H1 (cell line): Measurements from ENCODE around the gene RHEB. TPM values are rescaled to one million over a fixed set of nuclear protein-coding genes. Genes with fewer than 3 reads are reported as not detected.

ENCODE experiments used
- CTCF ChIA-PET: fragments of 300-600 bp; sonication (Branson Sonifier 250); formaldehyde crosslinking; loops from one replicate; lab custom pipeline; 2021; ENCODE audit not compliant: partially characterized antibody; lab: Charles Lee
- POLR2A ChIA-PET: fragments of 300-600 bp; sonication (Branson Sonifier 250); formaldehyde crosslinking; loops from one replicate; lab custom pipeline; 2021; ENCODE audit warnings: inconsistent platforms; ENCODE audit not compliant: partially characterized antibody; lab: Charles Lee
- DNase-seq, 2 experiments: peaks; one replicate each; pipeline versions ENCODE4 v3.0.0 to v3.0.0-alpha.2; 2010 to 2022; ENCODE audit warnings: low spot score in 2 of 2, low read depth in 1 of 2, mixed read lengths in 1 of 2
- FAIRE-seq: peaks from 2 replicates; lab custom pipeline; 2011; peaks lifted over from hg19 to GRCh38; lab: Jason Lieb, UNC
- H2AFZ ChIP-seq: 2 replicates; pipeline ENCODE4 v1.8.1; 2012; ENCODE audit warnings: low read length, inconsistent platforms
- H2AK5ac ChIP-seq: 2 replicates; pipeline ENCODE4 v1.6.1; 2013; ENCODE audit warnings: low read depth, low read length
- H2BK120ac ChIP-seq: replicated peaks from 2 replicates; pipeline ENCODE3; 2013; ENCODE audit warnings: low read depth, low read length, inconsistent platforms
- H2BK12ac ChIP-seq: 2 replicates; pipeline ENCODE4 v1.6.1; 2013; ENCODE audit warnings: low read depth, low read length
- H2BK15ac ChIP-seq: 2 replicates; pipeline ENCODE4 v1.6.1; 2013; ENCODE audit warnings: low read length
- H2BK20ac ChIP-seq: 2 replicates; pipeline ENCODE4 v1.6.1; 2013; ENCODE audit warnings: low read length
- H2BK5ac ChIP-seq: 2 replicates; pipeline ENCODE4 v1.6.1; 2013; ENCODE audit warnings: low read depth, low read length
- H3K14ac ChIP-seq: 2 replicates; pipeline ENCODE4 v1.6.1; 2013; ENCODE audit warnings: inconsistent platforms; ENCODE audit not compliant: insufficient read length
- H3K18ac ChIP-seq: 2 replicates; pipeline ENCODE4 v1.6.1; 2013; ENCODE audit warnings: low read length; ENCODE audit errors: extremely low read depth
- H3K23ac ChIP-seq: 2 replicates; pipeline ENCODE4 v1.6.1; 2013; ENCODE audit warnings: inconsistent platforms; ENCODE audit not compliant: insufficient read length
- H3K23me2 ChIP-seq: 2 replicates; pipeline ENCODE4 v1.6.1; 2013; ENCODE audit warnings: low read depth, low read length
- H3K27ac ChIP-seq: 2 replicates; pipeline ENCODE4 v1.6.1; 2011; ENCODE audit warnings: low read depth, low read length, inconsistent platforms
- H3K27me3 ChIP-seq, 4 experiments: replicated peaks in 1 of 4; 1 replicate in 1 of 4; 2 replicates in 3 of 4; pipeline versions ENCODE4 v1.6.1 to v1.8.1; 2011 to 2013; ENCODE audit warnings: low read length in 3 of 4, mild to moderate bottlenecking in 3 of 4, inconsistent platforms in 2 of 4, mixed read lengths in 2 of 4, moderate library complexity in 1 of 4; ENCODE audit not compliant: control insufficient read depth in 3 of 4, insufficient read depth in 3 of 4; ENCODE audit errors: extremely low read depth in 1 of 4
- H3K36me3 ChIP-seq, 4 experiments: 2 replicates each; pipeline versions ENCODE4 v1.6.1 to v1.8.1; 2011 to 2013; ENCODE audit warnings: mild to moderate bottlenecking in 4 of 4, low read length in 3 of 4, moderate library complexity in 2 of 4, control low read depth in 1 of 4, inconsistent platforms in 1 of 4; ENCODE audit not compliant: insufficient read depth in 4 of 4, control insufficient read depth in 2 of 4
- H3K4ac ChIP-seq: replicated peaks from 2 replicates; pipeline ENCODE3; 2013; ENCODE audit warnings: low read length, low read depth, mixed read lengths, inconsistent platforms; ENCODE audit not compliant: insufficient read length
- H3K4me1 ChIP-seq, 4 experiments: replicated peaks in 1 of 4; 1 replicate in 1 of 4; 2 replicates in 3 of 4; pipeline versions ENCODE4 v1.6.1 to v1.8.1; 2011 to 2013; ENCODE audit warnings: low read length in 3 of 4, inconsistent platforms in 2 of 4, mixed read lengths in 1 of 4; ENCODE audit not compliant: insufficient read depth in 4 of 4, control insufficient read depth in 3 of 4
- H3K4me2 ChIP-seq, 2 experiments: 2 replicates each; pipeline versions ENCODE4 v1.6.1 to v1.8.1; 2011 to 2013; ENCODE audit warnings: low read depth in 2 of 2, low read length in 2 of 2, control low read depth in 1 of 2, inconsistent platforms in 1 of 2, mild to moderate bottlenecking in 1 of 2; ENCODE audit not compliant: insufficient read depth in 1 of 2
- H3K4me3 ChIP-seq, 4 experiments: fragments of 200-600, 300-600 bp in 1 of 4; sonication (generic), shearing (Covaris generic), sonication (Bioruptor Twin) in 1 of 4; 2 replicates each; pipeline versions ENCODE4 v1.5.1 to v1.8.1; 2011 to 2016; ENCODE audit warnings: low read length in 4 of 4, low read depth in 3 of 4, control low read depth in 2 of 4, inconsistent platforms in 2 of 4, mild to moderate bottlenecking in 2 of 4, mixed read lengths in 1 of 4, moderate library complexity in 1 of 4; ENCODE audit not compliant: insufficient read depth in 2 of 4; ENCODE audit errors: extremely low read depth in 1 of 4
- H3K56ac ChIP-seq: replicated peaks from 2 replicates; pipeline ENCODE3; 2013; ENCODE audit warnings: low read depth, mild to moderate bottlenecking, mixed read lengths, low read length, inconsistent platforms; ENCODE audit not compliant: insufficient read length
- H3K79me1 ChIP-seq: 2 replicates; pipeline ENCODE4 v1.6.1; 2013; ENCODE audit warnings: low read depth, low read length, control low read depth
- H3K79me2 ChIP-seq, 2 experiments: 2 replicates each; pipeline versions ENCODE4 v1.6.1 to v1.8.1; 2012 to 2013; ENCODE audit warnings: low read length in 2 of 2, mild to moderate bottlenecking in 2 of 2, inconsistent platforms in 1 of 2; ENCODE audit not compliant: insufficient read depth in 2 of 2, control insufficient read depth in 1 of 2
- H3K9ac ChIP-seq, 4 experiments: replicated peaks in 1 of 4; 1 replicate in 1 of 4; 2 replicates in 3 of 4; pipeline versions ENCODE4 v1.6.1 to v1.8.1; 2011 to 2013; ENCODE audit warnings: low read depth in 3 of 4, low read length in 3 of 4, control low read depth in 2 of 4, mild to moderate bottlenecking in 2 of 4, moderate library complexity in 2 of 4, inconsistent platforms in 1 of 4; ENCODE audit errors: extremely low read depth in 1 of 4
- H3K9me3 ChIP-seq, 2 experiments: 2 replicates each; pipeline versions ENCODE4 v1.6.1 to v1.8.1; 2012 to 2013; ENCODE audit warnings: mild to moderate bottlenecking in 2 of 2, moderate library complexity in 2 of 2, control low read depth in 1 of 2, inconsistent platforms in 1 of 2, low read depth in 1 of 2, low read length in 1 of 2, mixed read lengths in 1 of 2; ENCODE audit not compliant: insufficient read depth in 2 of 2
- H4K20me1 ChIP-seq, 2 experiments: replicated peaks in 1 of 2; 2 replicates each; pipeline versions ENCODE3 to v1.8.1; 2011 to 2013; ENCODE audit warnings: inconsistent platforms in 2 of 2, low read length in 2 of 2, mild to moderate bottlenecking in 1 of 2; ENCODE audit not compliant: insufficient read depth in 2 of 2, control insufficient read depth in 1 of 2
- H4K5ac ChIP-seq: 2 replicates; pipeline ENCODE4 v1.6.1; 2013; ENCODE audit warnings: low read length, low read depth, mixed read lengths, inconsistent platforms; ENCODE audit not compliant: insufficient read length
- H4K8ac ChIP-seq: 2 replicates; pipeline ENCODE4 v1.8.0; 2013; ENCODE audit warnings: mild to moderate bottlenecking, moderate library complexity, low read length, inconsistent platforms; ENCODE audit not compliant: insufficient read depth; ENCODE audit errors: extremely low read depth
- H4K91ac ChIP-seq: replicated peaks from 2 replicates; pipeline ENCODE3; 2013; ENCODE audit warnings: low read length, mixed read lengths, inconsistent platforms; ENCODE audit not compliant: insufficient read length
- CBX8 ChIP-seq: fragments of 300-800, 300-1000 bp; sonication (generic); IDR thresholded peaks from 2 replicates; pipeline ENCODE4 v1.7.1; 2016; ENCODE audit warnings: low read depth, low read length, borderline replicate concordance
- WGBS, 2 experiments: shearing (Covaris generic) in 1 of 2; methylation state at CpG; one replicate each; pipeline versions ENCODE4 v1.1.6 to v1.1.7; 2013 to 2015; ENCODE audit warnings: low lambda C conversion rate in 2 of 2, mixed read lengths in 2 of 2, inconsistent platforms in 1 of 2, low coverage in 1 of 2, missing lambda C conversion rate in 1 of 2; ENCODE audit not compliant: insufficient replicate concordance in 2 of 2, insufficient coverage in 1 of 2, insufficient read length in 1 of 2; ENCODE audit errors: extremely low coverage in 1 of 2, missing lambda C conversion rate in 1 of 2; 5-methylcytosine and 5-hydroxymethylcytosine counted together
- polyA plus RNA-seq, 7 experiments: library from polyadenylated mRNA; depleted of rRNA in 3 of 7; stranded (reverse) in 5 of 7; unstranded in 2 of 7; fragments of >200 nt in 5 of 7; fragments of 200-250 nt in 2 of 7; gene quantifications; 1 replicate in 5 of 7; 2 replicates in 1 of 7; 4 replicates in 1 of 7; pipeline versions ENCODE4 v1.2.1 to v1.2.3, GENCODE V29; 2011 to 2013; ENCODE audit warnings: missing spikeins in 2 of 7, mixed read lengths in 2 of 7
- total RNA-seq: library from RNA; stranded (reverse); fragmentation: NEBNext Ultra II Directional; extraction: Animal tissue kit (Norgen Biotek cat#: 25700); gene quantifications from 2 replicates; pipeline ENCODE4 v1.2.1, GENCODE V29; 2021
- TF ChIP-seq, protein P1 (sequence below): IDR thresholded peaks from 2 replicates; pipeline ENCODE4 v1.6.1; 2012; ENCODE audit warnings: low read length, inconsistent platforms

Gene RHEB
- total and polyA plus RNA-seq, 2 of the 8 experiments (the other 6 are each of a cell fraction or from before 2014, with no cell fraction given), result 60.8 to 132 TPM

DNA sequence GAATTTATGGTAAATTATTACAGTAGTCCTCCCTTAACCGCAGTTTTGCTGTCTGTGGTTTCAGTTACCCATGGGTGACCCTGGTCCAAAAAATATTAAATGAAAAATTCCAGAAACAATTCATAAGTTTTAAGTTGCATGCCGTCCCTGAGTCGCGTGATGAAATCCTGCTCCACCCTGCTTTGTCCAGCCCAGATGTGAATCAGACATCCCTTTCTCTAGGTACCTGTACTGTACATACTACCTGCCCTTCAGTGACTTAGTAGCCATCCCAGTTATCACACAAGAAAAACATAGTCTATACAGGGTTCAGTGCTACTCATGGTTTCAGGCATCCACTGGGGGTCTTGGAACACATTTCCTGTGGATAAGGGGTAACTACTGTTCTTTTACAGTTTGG is 20.5 kb upstream of the RHEB start:
- Histone ChIP-seq H3K18ac (no peak overlapping the region), H4K20me1 (no peaks in the 10 kb centered on the region), H3K4ac (no peak overlapping the region), H3K23ac (no peak overlapping the region), H3K27ac (no peak overlapping the region), H3K9me3 (no peaks in the 10 kb centered on the region), H4K91ac (no peak overlapping the region), H2BK12ac (no peak overlapping the region), H3K56ac (no peak overlapping the region), H2BK15ac (no peak overlapping the region), H2BK120ac (no peak overlapping the region), H2BK5ac (no peak overlapping the region), H3K4me3 (no peak overlapping the region), H3K27me3 (no peaks in the 10 kb centered on the region), H4K5ac (no peak overlapping the region), H4K8ac (no peak overlapping the region), H3K9ac (no peak overlapping the region), H3K79me1 (no peaks in the 10 kb centered on the region), H3K14ac (no peak overlapping the region), H3K79me2 (no peaks in the 10 kb centered on the region), H3K36me3 (no peaks in the 10 kb centered on the region), H3K23me2 (no peaks in the 10 kb centered on the region), H3K4me2 (no peak overlapping the region), H2AK5ac (no peak overlapping the region), H2BK20ac (no peak overlapping the region), H2AFZ (no peak overlapping the region), H3K4me1 (peaks cover 0 to 8% (median 0%) of the 10 kb centered on the region in 4 experiments; a peak in 2 of 7 replicates)
- CTCF ChIA-PET, result interaction anchor here (1.4 to 1.7 kb wide), 2 partner anchors 80 to 242 kb away, joined by 3 to 6 read pairs; no protein-coding TSS in a partner anchor
- 94% methylated on average over 4 of the region's 4 CpGs; no CpG with 5 or more reads in 1 of the 2 experiments for WGBS, 2 experiments
- DNase-seq, result no peak
- POLR2A ChIA-PET, result no interaction called here
- no peak for FAIRE-seq
- TF ChIP-seq, protein P1, sequence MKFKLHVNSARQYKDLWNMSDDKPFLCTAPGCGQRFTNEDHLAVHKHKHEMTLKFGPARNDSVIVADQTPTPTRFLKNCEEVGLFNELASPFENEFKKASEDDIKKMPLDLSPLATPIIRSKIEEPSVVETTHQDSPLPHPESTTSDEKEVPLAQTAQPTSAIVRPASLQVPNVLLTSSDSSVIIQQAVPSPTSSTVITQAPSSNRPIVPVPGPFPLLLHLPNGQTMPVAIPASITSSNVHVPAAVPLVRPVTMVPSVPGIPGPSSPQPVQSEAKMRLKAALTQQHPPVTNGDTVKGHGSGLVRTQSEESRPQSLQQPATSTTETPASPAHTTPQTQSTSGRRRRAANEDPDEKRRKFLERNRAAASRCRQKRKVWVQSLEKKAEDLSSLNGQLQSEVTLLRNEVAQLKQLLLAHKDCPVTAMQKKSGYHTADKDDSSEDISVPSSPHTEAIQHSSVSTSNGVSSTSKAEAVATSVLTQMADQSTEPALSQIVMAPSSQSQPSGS, result no peak
- TF ChIP-seq CBX8, result no peak
